Activated gamma-delta T cell treated with anti-CD3 and anti-CD28 coated beads, Interleukin-2, amount 50 U/mL, for 16 hours (primary cell): ENCODE measurements around the gene POLR1H.

Experiments
- DNase-seq: peaks from one replicate; pipeline ENCODE4 v3.0.0-alpha.2; 2020; ENCODE audit warnings: low read depth

Gene POLR1H

DNA sequence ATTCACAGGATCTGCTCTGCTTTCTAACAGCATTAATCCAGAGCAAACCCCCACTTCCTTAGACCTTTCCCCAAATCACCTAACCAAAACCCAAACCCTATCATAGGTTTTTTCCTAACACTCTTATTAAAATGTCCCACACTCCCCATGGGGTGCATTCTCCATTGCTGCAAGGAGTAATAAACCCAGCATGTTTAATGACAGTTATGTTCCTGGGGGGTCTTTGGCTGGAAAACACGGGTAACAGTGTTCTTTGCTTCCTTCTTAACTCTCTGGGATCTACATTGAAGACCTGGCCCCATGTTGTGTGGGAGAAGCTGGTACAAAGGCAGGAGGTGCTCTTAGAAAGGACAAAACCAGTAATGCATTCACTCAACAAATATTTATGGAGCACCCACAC lies 35.8 kb downstream of the POLR1H start:
- no peak for DNase-seq

DNA sequence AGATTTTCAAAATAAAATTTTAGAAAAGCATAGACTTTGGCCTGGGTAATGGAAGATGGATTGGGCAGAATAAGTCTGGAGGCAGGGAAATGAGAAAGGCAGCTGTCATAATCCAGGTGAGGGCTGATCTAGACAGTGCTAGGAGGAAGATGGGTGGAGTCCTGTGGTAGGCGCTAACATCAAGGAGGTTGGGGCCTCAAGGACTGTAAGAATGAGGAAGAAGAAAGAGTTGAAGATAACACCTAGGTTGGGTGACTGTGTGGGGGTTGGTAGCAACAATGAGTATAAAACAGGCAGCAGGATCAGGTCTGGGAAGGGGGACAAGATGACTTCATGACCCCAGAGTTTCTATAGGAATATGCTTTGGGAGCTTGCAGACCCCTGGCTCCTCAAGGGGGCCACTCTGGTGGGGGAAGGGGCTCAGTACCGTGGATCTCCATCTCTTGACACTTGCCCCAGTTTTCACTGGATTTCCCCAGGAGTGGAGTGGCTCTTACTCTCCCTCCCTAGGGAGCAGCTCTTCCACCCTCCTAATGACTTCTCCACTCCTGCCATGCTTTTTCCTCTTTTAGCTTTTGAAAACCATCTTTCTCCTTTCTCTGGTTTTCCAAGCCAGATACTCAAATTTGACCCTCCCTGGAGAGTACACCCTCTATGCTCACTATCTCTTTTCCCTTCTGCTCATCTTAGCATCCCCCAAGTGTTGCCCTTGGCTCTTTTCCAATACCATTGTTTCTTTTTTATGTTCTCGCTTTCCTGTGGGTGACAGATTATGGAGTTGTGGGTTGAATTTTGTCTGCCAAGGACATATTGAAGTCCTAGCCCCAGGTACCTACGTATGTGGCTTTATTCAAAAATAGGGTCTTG lies 37.1 kb downstream of the POLR1H start:
- DNase-seq: no peak

DNA sequence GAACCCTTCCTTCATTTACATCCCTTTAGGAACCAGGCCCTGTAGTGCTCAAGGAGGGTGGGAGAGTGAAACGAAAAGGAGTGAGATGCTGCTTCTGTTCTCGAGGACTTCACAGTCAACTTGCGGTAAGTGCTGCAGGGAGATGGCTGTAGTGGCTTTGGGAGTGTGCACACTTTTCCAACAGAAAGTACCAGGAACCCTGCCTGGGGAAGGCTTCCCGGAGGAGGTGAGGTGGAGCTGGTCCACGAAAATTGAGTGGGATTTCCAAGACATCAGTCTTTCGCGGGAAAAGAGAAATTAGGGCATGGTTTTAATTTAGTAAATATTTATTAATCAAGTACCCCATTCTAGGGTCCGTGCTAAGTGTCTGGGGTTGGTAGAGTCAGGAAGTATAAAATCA lies 39.1 kb downstream of the POLR1H start:
- no peak for DNase-seq

DNA sequence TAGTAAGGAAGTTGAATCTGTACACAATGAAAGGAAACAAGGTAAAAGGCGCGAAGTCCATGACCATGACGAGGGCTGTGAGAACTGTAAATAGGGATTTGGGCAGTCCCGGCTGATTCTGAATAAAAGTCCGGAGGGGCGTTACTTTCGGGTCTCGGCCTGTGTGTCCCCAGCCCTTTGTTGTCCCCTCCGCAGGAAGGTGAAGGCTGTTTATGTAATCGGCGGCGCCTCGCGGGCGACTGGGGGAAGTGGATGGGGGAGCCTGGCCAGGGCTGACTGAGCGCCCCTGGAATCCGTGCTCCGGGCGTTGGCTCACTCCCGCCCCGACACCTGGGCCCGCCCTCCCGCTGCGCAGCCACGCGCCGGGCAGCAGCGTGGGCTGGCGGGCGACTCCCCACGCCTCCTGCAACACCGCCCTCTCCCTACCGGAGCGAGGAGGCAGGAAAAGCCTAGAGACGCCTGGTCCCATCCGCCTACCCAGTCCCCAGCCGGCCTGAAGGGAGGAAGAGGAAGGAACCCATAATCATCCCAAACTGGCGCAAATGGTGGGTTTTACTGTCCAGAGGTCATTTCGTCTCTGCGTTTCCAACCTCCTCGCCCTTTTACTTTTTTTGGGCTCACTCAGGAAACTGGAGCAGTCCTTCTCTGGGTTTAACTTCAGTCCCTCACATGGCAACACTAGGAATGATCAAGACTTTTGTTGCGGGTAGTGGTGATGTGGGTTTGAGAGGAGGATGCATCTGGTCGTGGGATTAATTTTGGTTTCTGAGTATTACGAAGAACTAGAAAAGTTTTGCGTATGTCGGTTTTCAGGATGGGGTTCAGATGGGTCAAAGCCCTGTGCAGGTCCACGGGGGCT lies 39.7 kb downstream of the POLR1H start:
- no peak for DNase-seq

DNA sequence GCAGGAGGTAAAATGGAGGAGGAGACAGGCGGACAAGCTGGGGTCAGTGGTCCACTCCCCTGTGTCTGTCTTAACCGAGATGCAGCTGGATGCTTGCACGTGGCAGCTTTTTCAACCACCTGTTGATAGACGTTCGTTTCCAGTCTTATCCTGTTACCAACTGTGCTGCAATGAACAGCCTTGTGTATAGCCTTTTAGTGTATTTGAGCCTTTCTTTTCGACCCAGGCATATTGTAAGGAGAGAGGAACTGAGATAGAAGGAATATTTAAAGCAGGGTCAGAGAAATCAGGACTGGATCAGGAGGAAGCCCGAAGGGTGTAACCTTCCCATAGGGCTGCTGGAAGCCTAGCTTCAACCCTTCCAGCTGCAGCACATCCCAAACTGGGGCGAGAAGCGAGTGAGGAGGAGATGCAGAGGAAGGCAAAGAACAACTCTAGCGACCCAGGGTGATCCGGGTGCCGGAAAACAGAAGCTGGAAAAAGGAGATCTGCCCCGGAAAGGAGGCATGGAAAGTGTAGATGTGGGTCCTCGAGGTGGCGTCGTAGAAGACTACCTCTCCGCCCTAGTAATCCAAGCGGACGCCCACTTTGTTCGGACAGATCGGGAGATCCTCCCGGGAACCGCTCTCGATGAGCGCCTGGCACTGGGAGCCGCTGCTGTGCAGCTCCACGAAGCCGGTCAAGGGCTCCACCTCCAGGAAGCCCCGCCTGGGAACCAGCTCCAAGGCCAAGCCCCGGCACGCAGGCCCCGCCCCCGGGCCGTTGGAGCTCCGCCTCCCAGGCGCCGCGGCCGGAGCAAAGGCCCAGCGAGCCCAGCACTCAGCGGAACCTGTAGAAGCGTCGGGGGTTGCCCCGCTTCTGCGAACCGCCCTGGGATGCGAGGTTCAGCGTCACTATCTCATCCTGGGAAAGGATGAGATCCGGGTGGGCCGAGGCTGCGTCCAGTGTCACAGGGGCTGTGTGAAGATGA lies 40.7 kb downstream of the POLR1H start:
- peak; percentile 34 for DNase-seq

DNA sequence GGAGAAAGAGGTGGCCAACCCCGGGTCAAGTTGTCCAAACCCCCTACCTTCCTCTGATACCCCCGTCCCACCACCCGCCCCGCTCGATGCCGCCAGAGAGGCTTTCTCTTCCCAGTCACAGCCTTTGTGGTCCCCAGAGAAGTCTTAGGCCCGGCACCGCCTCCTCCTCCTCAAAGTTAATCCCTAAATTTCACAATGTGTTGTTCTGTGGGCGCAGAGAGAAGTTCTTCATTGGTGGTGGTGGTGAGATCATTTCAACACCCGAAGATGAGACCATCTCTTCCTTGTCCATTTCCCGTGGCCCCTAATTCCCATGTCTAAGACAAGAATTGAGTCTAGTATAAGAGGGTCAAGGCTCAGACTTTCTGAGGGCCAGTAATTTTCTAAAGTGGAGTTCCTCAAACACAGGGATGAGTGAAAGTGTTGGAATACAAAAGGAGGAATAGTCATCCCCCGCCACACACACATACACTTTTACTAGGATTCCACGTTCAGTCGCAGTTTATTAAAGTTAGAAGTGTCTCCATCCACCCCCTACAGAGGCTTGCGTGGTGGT lies 41.4 kb downstream of the POLR1H start:
- no peak for DNase-seq

DNA sequence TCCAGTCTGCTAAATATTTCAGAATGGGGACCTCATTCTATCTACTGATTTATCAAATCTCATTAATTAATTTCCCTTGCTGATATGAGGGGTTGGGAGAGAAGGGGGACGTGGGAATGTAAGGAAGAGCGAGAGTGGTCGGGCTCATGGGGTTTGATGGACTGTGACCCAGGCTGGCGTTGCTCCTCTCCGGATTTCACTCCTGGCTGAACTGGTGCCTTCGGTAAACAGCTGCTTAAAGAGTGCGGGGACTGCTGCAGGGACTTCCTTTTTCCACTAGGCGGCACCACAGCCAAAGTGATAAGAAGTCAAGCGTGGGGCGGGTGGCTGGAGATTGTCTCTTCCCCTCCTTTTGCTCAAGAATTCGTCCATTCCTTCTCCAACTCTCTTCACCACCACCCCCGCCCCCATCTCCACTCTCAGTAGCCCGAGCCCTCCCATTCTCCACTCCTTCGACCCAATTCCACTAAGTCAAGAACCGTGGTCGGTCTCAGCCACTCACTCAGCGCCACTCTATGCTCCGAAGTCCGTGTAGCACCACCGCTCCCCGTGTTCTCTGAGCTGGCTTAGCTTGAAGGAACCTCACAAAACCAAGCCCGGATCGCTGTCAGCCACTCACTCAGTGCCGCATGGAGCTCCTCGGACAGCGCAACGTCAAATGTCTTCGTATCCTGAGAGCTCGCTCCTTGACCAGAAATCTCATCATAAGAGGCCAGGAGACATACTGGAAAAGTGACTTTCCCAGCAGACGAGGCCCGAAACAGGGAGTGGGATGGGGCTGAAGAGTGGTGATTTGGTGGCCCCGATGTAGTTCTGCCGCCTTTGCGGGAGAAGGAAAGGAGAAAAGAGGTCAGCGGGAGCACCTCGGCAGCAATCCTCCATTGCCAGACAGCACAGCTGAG lies 42.2 kb downstream of the POLR1H start:
- peak; percentile 71 for DNase-seq

DNA sequence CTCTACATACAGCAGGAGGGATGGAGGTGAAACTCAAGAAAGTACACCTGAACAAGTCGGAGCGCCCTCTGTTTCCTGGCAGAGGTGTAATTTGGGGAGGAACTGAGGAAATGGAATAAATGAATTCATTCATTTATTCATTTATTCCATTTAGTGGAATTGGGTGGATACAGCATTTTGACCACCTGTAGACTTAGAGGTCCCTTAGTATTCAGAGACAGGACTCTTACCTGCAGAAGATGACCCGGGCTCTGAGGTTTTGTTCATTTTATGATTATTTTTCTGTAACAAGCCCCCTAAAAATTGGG lies 42.8 kb downstream of the POLR1H start:
- DNase-seq: no peak

DNA sequence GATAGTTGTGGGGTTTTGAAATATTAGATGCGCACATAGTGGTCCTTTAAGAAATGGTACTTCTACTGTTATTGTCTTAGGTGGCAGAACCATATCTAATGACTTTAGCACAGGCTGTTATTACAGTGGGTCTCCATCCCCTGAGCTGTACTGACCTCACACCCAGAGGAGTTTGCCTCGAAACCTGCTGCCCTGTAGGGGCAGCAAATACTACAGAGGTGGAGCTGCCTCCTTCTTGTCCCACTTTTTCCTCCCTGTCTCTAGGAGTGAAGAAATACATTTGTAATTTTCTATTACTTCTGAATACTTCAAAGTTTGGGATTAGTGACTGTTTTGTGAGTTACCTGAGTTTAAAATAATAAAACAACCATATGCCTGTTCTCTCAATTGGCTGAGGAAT lies 43.6 kb downstream of the POLR1H start:
- no peak for DNase-seq

DNA sequence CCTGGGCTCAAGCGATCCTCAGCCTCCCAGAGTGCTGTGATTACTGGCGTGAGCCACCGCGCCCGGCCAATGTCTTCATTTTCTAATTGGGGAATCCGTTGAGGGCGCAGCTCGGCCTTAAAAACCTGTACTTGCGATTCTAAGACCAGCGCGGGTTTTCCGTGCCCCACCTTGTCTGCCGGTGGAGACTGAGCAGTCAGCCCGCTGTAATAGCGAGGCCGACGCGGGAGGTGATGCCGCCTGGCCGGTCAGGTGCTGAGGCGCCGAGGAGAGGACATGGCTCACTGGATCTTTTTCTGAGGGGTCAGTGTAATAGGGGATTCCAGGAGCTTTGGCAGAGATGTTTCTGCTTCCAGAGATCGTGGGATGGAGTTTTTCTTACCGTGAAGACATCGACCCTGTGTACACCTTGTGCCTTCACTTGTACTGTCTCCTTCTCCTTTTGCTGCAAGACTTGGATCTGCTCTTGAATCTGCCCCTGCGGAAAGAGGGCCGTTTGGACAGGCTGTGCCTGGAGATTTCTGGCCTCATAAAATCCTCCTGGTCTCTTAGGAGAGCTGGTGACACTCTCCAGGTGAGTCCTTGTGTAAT lies 50.3 kb downstream of the POLR1H start:
- DNase-seq: no peak

DNA sequence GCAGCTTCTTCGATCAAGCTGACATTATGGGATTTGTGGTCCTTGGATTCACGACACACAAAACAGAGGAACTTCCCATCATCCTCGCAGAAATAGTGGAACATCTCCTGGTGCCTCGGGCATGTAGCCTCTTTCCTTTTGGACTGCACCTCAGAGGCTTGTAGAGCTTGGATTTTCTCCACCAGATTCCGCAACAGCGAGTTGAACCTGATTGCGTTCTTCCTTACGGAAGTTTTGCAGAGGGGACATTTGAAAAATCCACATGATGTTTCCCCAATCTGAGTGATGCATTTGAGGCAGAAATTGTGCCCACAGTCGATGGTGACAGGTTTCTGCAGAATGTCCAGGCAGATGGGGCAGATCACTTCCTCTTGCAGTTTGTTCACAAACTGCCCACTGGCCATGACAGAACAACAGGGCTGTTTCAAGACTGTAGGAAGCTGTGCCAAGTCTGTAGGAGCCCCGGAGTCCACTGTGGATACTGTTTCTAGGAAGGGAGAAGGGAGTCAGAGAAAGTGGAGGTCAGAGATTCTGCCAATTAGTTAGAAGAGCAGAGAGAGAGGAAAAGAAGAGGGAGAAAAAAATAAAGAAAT lies 51.4 kb downstream of the POLR1H start:
- DNase-seq: no peak

DNA sequence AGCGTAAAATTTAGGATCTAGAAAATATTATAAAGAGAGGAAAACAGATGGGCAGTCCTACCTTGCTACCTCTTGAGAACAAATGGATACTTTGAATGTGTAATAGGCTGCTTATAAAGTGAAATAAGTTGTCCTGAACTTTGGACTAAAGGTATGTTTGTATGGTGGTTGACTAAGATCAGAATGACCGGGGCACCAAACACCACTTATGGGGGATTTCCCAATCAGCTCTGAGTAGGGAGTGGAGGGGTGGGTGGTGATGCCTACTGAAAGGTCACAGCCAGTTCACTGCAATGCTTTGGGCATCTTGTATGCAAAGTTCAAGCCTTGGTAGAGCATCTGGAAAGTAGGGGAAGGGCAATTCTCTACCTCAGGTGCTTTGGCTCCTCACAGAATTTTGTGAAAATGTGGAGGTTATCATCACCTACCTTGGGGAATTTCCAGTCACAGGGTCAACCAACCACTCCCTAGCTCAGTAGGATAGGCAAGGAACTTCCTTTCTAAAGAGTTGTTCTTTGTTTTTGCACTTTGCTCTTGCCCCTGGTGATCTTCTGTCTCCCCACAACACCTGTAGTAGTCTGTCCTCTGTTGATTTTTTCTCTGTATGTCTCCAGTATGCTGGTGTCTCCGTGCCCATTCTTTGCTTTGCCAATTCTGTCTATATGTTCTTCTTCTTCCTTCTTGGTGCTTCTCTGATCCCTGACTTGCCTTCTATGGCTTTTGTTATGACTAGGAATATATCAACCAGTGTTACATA lies 52.1 kb downstream of the POLR1H start, which contains the start of gene TRIM31:
TRIM31 (minus strand) TSS at position 88 of the 757 bp plus-strand sequence. CDS start 285 bp downstream, outside the sequence.
- DNase-seq: no peak

DNA sequence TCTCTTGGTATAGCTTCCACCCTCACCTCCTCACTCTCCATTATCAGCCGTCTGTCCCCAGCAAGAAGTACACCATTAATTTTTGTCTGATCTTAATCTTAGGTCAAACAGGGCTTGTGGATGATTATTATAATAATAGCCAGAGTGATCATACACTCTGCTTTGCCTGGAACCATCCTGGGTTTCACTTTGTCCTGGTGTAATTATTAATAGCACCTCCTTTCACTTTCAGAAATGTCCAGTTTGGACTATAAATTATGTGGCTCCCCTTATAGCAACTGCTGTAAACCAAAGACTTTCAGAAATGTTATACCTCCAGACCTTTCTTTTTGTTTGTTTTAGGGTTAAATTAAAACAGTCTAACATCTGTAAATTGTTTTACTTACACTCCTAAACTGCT lies 52.8 kb downstream of the POLR1H start:
- no peak for DNase-seq
